ENCODE results near the gene MYRF.

DNA sequence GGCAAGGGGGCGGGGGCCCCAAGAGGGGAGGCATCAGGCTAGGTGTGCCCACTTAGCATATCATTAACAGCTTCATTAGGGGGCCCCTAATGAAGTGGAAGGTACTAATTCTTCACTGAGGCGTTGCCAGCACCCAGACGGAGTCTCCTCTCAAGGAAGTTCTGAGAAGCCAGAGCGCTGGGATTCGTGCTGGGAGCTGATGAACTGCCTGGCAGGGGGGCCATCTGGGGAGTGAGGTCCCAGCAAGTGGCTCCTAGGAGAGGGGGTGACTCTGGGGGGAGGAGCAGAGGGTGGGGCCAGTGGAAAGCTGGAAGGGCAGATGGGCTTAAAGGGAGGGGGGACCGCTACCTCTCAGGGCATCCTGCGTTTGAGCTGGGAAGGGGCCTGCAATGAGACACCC lies 42.4 kb upstream of the MYRF start:
- TF ChIP-seq TAF1 (IDR thresholded peaks at IDR 0.05; ENCODE audit: low read depth) (no peak), TEAD4 (IDR thresholded peaks at IDR 0.05) (no peak), ZBTB7A (IDR thresholded peaks at IDR 0.05; ENCODE audit: low read depth) (no peak)
- TF ChIP-seq, protein P1, sequence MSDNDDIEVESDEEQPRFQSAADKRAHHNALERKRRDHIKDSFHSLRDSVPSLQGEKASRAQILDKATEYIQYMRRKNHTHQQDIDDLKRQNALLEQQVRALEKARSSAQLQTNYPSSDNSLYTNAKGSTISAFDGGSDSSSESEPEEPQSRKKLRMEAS (IDR thresholded peaks at IDR 0.05) = no peak
- TF ChIP-seq, protein P2, sequence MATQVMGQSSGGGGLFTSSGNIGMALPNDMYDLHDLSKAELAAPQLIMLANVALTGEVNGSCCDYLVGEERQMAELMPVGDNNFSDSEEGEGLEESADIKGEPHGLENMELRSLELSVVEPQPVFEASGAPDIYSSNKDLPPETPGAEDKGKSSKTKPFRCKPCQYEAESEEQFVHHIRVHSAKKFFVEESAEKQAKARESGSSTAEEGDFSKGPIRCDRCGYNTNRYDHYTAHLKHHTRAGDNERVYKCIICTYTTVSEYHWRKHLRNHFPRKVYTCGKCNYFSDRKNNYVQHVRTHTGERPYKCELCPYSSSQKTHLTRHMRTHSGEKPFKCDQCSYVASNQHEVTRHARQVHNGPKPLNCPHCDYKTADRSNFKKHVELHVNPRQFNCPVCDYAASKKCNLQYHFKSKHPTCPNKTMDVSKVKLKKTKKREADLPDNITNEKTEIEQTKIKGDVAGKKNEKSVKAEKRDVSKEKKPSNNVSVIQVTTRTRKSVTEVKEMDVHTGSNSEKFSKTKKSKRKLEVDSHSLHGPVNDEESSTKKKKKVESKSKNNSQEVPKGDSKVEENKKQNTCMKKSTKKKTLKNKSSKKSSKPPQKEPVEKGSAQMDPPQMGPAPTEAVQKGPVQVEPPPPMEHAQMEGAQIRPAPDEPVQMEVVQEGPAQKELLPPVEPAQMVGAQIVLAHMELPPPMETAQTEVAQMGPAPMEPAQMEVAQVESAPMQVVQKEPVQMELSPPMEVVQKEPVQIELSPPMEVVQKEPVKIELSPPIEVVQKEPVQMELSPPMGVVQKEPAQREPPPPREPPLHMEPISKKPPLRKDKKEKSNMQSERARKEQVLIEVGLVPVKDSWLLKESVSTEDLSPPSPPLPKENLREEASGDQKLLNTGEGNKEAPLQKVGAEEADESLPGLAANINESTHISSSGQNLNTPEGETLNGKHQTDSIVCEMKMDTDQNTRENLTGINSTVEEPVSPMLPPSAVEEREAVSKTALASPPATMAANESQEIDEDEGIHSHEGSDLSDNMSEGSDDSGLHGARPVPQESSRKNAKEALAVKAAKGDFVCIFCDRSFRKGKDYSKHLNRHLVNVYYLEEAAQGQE (IDR thresholded peaks at IDR 0.05; ENCODE audit: low read depth) = no peak
